Nephron progenitor cell (in vitro differentiated cells): ENCODE results near the gene EGLN3.

Source experiments
- DNase-seq: peaks from one replicate; pipeline ENCODE4 v3.0.0; 2021
- H3K27ac Mint-ChIP-seq: 2 replicates; pipeline ENCODE4 v1.8.0; 2021; ENCODE audit warnings: mild to moderate bottlenecking, moderate library complexity, mixed read lengths
- H3K27me3 Mint-ChIP-seq: 2 replicates; pipeline ENCODE4 v1.8.0; 2021; ENCODE audit warnings: mild to moderate bottlenecking, low read depth, mixed read lengths; ENCODE audit not compliant: poor library complexity
- H3K36me3 Mint-ChIP-seq: 2 replicates; pipeline ENCODE4 v1.8.0; 2021; ENCODE audit warnings: low read depth, mixed read lengths
- H3K4me1 Mint-ChIP-seq: 2 replicates; pipeline ENCODE4 v1.8.0; 2021; ENCODE audit warnings: mixed read lengths
- H3K4me3 Mint-ChIP-seq: 2 replicates; pipeline ENCODE4 v1.8.0; 2021; ENCODE audit warnings: mild to moderate bottlenecking, moderate library complexity, mixed read lengths
- H3K9me3 Mint-ChIP-seq: 2 replicates; pipeline ENCODE4 v1.8.0; 2021; ENCODE audit warnings: mild to moderate bottlenecking, moderate library complexity, mixed read lengths
- CTCF ChIP-seq: fragments of 200-600 bp; sonication (generic); IDR thresholded peaks from 2 replicates; pipeline ENCODE4 v1.5.0; 2021; ENCODE audit warnings: antibody characterized with exemption

Gene EGLN3

DNA sequence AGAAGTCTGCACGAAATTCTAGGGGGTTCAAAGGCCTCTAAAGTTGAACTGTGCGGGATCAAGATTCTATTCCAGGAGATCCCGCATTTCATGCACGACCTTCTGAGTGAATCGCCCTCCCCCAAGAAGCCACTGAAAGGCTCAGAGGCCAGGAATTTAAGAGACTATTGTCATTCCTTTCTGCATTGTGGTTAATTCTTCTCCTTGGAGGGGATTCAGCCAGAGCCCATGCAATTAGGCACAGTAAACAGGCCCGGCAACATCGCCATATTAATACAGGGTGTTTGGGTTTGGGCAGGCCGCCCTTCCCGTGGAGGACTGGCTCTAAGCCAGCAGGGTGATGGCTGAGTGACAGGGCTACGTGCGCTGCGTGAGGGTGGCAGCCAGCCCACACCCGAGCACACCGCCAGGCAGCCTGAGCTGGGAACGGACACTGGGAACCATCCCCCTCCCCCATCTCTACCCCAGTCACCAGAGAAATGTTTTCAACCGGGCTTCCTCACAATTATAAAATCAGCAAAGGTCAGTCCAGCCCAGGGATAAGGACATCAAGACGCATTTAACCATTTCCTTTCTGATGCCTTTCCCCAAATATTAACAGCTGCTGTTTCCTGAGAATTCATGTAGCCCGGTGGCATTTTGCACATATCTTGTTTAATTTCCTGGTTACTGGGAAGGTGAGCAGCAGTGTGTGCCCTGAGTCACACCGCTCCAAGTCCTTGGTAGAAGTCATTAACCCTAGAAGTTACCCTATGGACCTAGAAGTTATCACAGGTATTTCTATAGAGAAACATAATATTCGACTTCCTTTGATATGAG, 12.5 kb downstream of the EGLN3 start:
- DNase-seq: peak; percentile 38
- H3K4me1 Mint-ChIP-seq: peaks cover 67% of the 10 kb centered on the region
- H3K27ac Mint-ChIP-seq: peak overlapping the region; percentile 92
- no peak for TF ChIP-seq CTCF
- H3K9me3 Mint-ChIP-seq: no peaks in the 10 kb centered on the region
- H3K36me3 Mint-ChIP-seq: peaks cover 24% of the 10 kb centered on the region
- H3K4me3 Mint-ChIP-seq: peak overlapping the region; percentile 41
- no peaks in the 10 kb centered on the region for H3K27me3 Mint-ChIP-seq

GRCh38 chr14:33936391-33936790, 14.5 kb downstream of the EGLN3 start:
- peak overlapping the region; percentile 27 for H3K27ac Mint-ChIP-seq
- no peak for TF ChIP-seq CTCF
- H3K4me1 Mint-ChIP-seq: peaks cover 79% of the 10 kb centered on the region
- no peak overlapping the region for H3K4me3 Mint-ChIP-seq
- no peaks in the 10 kb centered on the region for H3K9me3 Mint-ChIP-seq
- peaks cover 19% of the 10 kb centered on the region for H3K36me3 Mint-ChIP-seq
- no peak for DNase-seq
- no peaks in the 10 kb centered on the region for H3K27me3 Mint-ChIP-seq

DNA sequence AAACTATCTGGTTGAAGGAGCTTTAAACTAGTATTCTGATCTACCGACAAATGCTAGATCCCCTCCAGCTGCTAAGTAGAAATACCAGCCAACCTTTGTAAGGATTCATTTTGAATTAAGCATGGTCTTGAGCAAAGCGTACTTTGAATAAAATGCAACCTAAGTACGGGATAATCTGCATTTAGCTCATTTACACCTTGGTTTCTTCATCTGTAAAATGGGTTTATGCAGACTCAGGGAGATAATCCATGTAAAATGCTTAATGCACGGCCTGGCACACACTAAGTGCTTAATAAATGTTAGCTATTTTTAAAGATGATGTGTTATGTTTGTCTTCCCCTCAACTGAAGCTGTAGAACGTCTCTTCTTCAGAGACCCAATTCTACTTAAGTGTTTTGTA, 15.9 kb downstream of the EGLN3 start:
- Mint-ChIP-seq H3K4me1 (peaks cover 83% of the 10 kb centered on the region), H3K27me3 (no peaks in the 10 kb centered on the region), H3K9me3 (no peaks in the 10 kb centered on the region), H3K27ac (no peak overlapping the region), H3K36me3 (peaks cover 10% of the 10 kb centered on the region), H3K4me3 (no peak overlapping the region)
- DNase-seq: no peak
- TF ChIP-seq CTCF: no peak

DNA sequence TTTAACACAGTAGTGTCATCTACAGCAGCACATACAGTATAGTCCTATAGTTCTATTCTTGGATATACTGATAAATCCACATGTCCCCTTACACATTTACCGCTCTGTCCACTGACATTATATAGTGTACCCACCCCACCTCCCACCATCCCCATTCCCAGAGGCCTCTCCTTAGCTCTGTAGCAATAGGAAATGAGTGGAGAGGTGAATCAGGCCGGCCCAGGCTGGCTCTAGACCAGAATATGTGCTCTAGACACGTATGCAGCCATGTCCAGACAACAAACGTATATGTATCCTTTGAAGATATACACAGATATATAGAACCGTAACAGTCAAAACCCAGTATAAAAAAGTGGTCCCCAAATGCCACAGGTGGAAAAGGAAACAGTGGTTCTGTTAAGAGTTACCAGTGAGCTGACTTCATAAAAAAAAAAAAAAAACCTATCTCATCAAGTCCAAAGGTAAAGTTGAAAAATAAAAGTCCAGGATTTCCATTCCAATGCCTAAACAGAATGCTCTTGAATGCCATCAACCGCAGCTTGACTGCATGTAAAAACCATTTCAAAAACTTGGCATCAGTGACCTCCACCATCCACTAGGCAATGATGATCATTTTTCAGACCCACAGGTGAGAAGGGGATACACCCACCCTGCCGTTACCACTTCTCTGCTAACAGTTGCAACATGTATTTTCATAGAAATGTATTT, 16.7 kb downstream of the EGLN3 start:
- Mint-ChIP-seq H3K4me3 (no peak overlapping the region), H3K36me3 (peaks cover 13% of the 10 kb centered on the region), H3K27me3 (no peaks in the 10 kb centered on the region), H3K9me3 (no peaks in the 10 kb centered on the region), H3K4me1 (peaks cover 88% of the 10 kb centered on the region), H3K27ac (peak overlapping the region; percentile 69)
- DNase-seq: no peak
- no peak for TF ChIP-seq CTCF

- peaks cover 18% of the 10 kb centered on the region for H3K36me3 Mint-ChIP-seq
- peak overlapping the region; percentile 88 for H3K27ac Mint-ChIP-seq
- H3K9me3 Mint-ChIP-seq: no peaks in the 10 kb centered on the region
- TF ChIP-seq CTCF: no peak
- H3K27me3 Mint-ChIP-seq: no peaks in the 10 kb centered on the region
- peaks cover 86% of the 10 kb centered on the region for H3K4me1 Mint-ChIP-seq
- DNase-seq: no peak
- H3K4me3 Mint-ChIP-seq: no peak overlapping the region
Measured at GRCh38 chr14:33933386-33933933, 17.4 kb downstream of the EGLN3 start.
